ENCODE measurements around the gene ATP6V1B1.
"Not testable (repeated sequence)": the region's sequence is repeated elsewhere in the genome, so short reads cannot be mapped to it uniquely, and the experiment has no call there.

ATP6V1B1 gene

DNA sequence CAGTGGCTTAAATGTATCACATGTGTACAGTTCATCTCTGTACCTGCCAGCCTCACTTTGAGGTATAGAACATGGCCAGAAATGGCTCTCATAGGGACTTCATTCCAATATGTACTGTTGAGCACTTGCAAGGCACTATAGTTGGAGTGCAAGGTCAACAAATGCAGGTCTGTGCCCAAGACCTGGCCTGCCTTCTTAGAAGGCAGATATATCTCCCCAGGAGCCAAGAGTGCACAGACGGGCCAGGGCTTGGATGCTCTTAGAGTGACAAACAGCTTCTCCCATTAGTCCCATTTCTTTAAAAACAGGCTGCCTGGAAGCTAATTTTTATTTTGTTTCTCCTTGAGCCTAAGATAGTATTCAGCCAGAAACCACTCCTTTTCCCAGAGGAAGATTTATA lies 51.7 kb downstream of the ATP6V1B1 start:
- DNase-seq (ENCODE audit: extremely low read depth in 1 of 2, low read depth in 1 of 2), result no peak

DNA sequence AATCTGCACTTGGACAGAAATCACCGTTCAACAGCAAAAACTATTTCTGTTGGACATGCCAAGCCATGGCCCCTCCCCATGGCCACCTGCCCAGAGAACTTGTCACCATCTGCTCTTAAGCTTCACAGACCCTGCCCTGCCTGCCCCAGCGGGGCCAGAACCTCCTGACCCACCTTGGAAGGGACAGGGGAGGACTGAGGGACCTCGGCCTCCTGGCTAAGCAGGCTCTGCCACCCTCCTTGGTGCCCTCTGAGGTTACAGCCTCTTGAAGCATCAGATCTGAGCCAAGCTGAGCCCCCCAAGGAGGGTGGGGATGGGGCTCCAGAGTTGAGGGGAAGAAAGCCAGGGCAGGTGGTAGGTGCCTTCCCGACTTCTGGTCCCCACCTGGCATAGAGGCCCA lies 52.5 kb downstream of the ATP6V1B1 start:
- no peak for DNase-seq (ENCODE audit: extremely low read depth in 1 of 2, low read depth in 1 of 2)

GRCh38 chr2:70988726-70989648 lies 53.3 kb downstream of the ATP6V1B1 start:
- DNase-seq (ENCODE audit: extremely low read depth in 1 of 2, low read depth in 1 of 2), result no peak

GRCh38 chr2:70990216-70990615 lies 54.5 kb downstream of the ATP6V1B1 start:
- DNase-seq (ENCODE audit: extremely low read depth in 1 of 2, low read depth in 1 of 2), result no peak

DNA sequence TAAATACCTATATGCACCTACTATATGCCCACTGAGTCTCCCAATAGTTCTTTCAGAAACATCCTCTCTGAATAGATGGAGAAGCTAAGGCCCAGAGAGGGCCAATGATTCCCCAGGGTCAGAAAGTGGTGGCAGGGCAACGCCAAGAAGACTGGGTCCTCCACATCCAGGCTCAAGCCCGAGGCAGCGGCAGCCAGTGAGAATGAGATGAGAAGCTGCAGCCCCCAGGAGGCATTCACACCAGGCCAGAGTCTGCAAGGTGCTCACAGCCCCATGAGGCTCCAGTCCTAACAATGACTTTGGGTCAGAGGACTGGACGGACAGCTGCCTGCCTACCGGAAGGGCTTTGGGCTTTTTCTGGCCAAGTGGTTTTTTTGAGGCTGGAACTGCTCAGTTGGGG lies 55.4 kb downstream of the ATP6V1B1 start:
- no peak for DNase-seq (ENCODE audit: extremely low read depth in 1 of 2, low read depth in 1 of 2)

- no peak for DNase-seq (ENCODE audit: extremely low read depth in 1 of 2, low read depth in 1 of 2)
Observed at GRCh38 chr2:70991742-70992141, 56.0 kb downstream of the ATP6V1B1 start.

GRCh38 chr2:70992945-70993853 lies 57.5 kb downstream of the ATP6V1B1 start:
- DNase-seq (ENCODE audit: extremely low read depth in 1 of 2, low read depth in 1 of 2), result no peak

DNA sequence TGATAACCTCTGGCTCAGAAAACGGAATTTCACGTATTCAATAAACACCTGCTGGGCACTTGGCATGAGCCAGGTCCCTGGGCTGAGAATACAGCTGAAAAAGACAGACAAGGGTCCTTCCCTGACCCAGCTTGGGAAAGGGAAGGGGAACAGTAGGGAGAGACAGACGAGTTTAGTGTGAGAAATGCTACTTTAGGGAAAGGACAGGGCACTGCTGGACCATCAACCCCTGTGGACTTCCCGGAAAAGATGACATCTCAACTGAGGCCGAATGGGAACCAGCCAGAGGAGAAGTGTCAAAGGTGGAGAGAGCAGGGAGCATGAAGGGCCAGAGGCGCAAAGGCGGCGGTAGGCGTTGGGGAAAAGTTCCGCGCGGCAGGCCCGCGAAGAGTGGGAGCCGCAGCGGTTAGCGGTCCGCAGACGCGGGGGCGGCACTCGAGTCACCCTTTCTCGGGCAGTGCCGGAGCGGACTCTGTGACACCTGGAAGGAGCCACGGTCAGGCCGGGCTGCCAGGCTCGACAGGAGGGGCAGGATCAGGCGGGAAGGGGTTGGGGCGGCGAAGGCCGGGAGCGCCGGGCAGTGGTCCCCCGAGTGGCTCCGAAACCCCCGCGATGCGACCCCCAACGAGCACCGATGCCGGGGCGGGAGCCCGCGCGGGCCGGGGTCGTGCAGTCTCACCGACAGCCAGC lies 58.5 kb downstream of the ATP6V1B1 start:
- DNase-seq (ENCODE audit: extremely low read depth in 1 of 2, low read depth in 1 of 2), result peak; percentile 27 to 56

DNA sequence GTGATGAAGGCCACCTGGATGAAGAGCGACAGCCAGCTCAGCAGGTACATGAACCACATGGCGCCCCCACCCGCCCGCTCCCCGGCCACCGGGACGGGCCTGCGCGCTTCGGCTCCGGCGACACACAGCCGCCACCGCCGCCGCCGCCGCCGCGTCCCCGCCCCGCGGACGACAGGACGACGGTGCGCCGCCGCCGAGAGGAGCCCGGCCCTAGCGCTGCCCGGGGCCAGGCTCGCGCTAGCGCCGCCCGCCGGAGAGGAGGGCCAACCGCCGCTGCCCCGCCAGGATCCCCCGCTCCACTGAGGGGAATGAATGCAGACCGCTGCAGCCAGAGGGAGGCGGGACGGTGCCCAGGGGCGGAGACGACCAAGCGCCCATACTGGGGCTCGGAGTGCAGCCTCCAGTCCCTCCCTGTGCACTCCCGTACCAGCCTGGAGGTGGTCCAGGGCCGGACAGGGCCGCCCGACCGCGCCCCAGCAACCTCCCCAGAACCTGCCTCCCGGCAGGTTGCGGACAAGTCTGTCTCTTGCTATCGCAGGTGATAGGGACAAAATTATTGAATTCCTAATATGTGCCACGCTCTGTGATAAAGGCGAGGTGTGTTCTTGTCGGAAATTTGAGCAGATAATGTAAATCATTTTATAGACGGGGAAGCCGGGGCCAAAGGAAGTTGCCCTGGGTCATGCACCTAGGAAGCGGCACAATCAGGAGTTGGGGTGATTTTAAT lies 59.2 kb downstream of the ATP6V1B1 start, which contains the start of gene TEX261:
Gene TEX261, minus strand, starts transcription at position 175 of the 727 bp plus-strand sequence. Its CDS starts 116 bp downstream, at position 59.
- peak; percentile 86 to 87 for DNase-seq (ENCODE audit: extremely low read depth in 1 of 2, low read depth in 1 of 2)

DNA sequence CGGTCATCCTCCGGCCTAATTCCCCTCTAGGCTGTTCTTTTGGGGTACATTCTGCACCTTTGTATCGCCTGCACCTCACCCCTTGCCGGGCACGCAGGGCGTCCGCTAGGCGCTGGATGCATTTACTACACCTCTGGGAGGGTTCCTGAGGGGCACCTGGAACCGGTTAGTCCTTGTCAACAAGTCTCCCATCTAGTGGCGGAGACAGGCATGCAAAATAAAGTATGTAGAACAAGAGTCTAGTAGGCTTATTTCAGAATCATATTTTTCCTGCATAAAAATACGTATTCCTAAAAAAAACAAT lies 59.7 kb downstream of the ATP6V1B1 start:
- DNase-seq (ENCODE audit: extremely low read depth in 1 of 2, low read depth in 1 of 2), result peak in 1 of 2 donors; percentile 30

GRCh38 chr2:70998885-70999284 lies 63.2 kb downstream of the ATP6V1B1 start:
- DNase-seq (ENCODE audit: extremely low read depth in 1 of 2, low read depth in 1 of 2), result not testable (repeated sequence)

DNA sequence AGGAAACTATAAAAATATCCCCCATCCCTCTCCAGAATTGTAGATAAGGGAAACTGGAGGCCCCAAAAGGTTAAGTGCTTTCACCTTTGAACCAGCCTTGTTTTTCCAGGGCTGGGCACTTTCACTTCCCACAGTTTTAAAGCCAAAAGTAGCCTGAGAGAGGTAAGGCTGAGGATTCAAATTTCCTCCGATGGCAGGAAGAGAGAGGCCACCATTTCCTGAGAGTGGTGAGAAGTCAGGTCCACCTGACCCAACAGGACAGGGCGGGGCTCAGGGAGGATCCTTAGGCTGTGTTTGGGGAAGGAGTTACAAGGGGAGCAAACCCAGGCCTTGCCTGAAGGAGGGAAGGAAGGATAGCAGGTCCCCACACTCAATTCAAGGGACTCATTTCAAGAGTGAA lies 63.7 kb downstream of the ATP6V1B1 start:
- no peak for DNase-seq (ENCODE audit: extremely low read depth in 1 of 2, low read depth in 1 of 2)

- not testable (repeated sequence) for DNase-seq (ENCODE audit: extremely low read depth in 1 of 2, low read depth in 1 of 2)
Observed at GRCh38 chr2:70999931-71000330, 64.2 kb downstream of the ATP6V1B1 start.

- DNase-seq (ENCODE audit: extremely low read depth in 1 of 2, low read depth in 1 of 2), result peak; percentile 63 to 68
Observed at GRCh38 chr2:71000780-71001591, 65.3 kb downstream of the ATP6V1B1 start.

DNA sequence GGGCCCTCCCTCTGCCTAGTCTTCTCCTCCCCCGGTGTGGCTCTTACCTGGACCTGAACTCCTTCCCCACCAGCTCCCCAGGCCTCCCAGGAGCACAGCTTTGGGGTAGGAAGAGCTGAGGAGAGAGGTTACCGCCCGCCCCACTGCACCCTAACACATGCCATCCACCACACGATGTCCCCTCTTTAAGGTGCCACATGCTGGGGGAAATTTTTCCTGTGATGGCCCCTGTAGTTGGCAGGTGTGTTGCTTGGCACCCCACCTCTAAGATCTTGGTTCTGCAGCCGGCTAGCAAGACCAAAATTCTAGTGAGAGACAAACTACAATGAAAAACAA lies 65.9 kb downstream of the ATP6V1B1 start:
- no peak for DNase-seq (ENCODE audit: extremely low read depth in 1 of 2, low read depth in 1 of 2)

GRCh38 chr2:71001981-71002570 lies 66.4 kb downstream of the ATP6V1B1 start:
- no peak for DNase-seq (ENCODE audit: extremely low read depth in 1 of 2, low read depth in 1 of 2)

DNA sequence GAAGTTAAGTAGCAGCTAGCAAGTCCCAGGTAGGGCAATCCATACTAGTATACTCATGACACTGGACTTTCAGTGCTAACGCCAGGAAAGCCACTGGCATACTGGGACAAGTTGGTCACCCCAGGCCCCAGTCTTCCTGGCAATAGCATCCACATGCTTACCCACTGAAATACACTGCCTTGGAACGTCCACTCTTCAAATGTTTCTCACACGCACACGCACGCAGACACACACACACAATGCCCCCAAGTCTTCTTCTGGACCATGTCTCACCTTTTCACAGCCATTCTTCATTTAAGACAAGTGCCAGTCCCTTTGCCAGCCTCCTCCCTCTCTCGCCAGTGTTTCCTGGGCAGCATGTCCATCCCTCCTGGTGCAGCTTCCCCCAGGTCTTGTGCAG lies 67.7 kb downstream of the ATP6V1B1 start:
- DNase-seq (ENCODE audit: extremely low read depth in 1 of 2, low read depth in 1 of 2), result no peak

DNA sequence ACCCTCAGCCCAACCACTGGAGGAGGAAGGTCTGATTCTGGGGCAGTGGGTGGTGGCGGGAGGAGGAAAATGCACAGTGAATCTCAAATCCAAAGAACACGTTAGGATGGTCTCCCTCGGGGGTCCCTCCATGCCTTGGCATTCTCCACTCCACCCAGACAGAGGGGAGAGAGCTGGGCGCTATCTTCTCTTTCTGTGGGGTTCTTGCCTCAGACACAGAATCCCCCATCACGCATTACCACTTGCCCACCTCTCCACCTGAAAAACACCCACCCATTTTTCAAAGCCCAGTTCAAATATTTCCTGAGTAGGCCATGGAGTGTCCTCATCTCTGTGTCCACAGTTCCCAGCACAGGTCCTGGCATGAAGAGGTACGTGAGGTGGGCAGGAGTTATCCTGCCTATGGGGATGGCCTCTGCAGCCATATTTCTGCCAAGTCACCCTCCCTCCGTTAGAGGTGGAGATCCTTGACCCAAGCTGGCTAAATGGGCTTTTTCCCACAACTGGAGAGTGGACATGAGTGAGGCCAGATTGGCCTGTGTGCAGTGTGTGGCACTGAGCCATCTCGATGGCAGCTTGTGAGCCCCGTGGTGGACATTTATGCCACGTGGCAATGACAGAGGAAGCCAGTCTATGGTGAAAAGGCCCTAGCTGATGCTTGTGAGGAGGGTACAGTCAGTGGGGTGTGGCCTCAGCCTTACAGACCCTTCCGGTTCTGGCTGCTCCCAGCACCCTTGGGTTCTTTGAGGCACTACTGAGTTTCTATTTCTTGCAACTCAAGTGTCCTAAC lies 68.5 kb downstream of the ATP6V1B1 start:
- DNase-seq (ENCODE audit: extremely low read depth in 1 of 2, low read depth in 1 of 2), result no peak

DNA sequence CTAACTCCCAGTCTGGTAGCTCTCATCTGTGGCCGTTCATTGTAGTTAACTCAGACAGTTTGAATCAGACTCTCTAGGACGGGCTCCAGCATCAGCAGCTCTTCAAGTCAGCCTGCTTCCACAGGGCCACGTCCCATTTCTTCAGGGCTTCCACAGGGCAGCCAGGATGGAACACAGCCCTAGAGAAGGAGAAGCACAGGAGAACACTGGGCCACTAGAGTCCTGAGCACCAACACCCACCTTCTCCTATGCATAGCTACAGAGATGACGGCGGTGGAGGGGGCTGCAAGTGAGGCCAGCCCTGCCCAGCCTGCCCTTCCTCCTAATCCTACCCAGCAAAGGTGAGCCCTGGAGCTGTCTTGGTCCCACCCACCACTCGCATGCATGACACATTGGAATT lies 69.2 kb downstream of the ATP6V1B1 start:
- DNase-seq (ENCODE audit: extremely low read depth in 1 of 2, low read depth in 1 of 2), result no peak

Measured in stimulated activated CD8-positive, alpha-beta memory T cell treated with anti-CD3 and anti-CD28 coated beads, Interleukin-7, amount 100 ng/mL, for 48 hours (primary cell).